Activated T-cell treated with anti-CD3 and anti-CD28 coated beads, Interleukin-2, amount 50 U/mL, for 24 hours (primary cell): ENCODE data around the gene EPHB3.

Source experiments
- DNase-seq: peaks from one replicate; pipeline ENCODE4 v3.0.0-alpha.2; 2020
- H3K27ac Mint-ChIP-seq: 2 replicates; pipeline ENCODE4 v1.8.0; 2020; ENCODE audit warnings: mild to moderate bottlenecking, mixed read lengths
- H3K27me3 Mint-ChIP-seq: 2 replicates; pipeline ENCODE4 v1.8.0; 2020; ENCODE audit warnings: mixed read lengths
- H3K36me3 Mint-ChIP-seq: 2 replicates; pipeline ENCODE4 v1.8.0; 2020; ENCODE audit warnings: low read depth, mixed read lengths
- H3K4me1 Mint-ChIP-seq: 2 replicates; pipeline ENCODE4 v1.8.0; 2020; ENCODE audit warnings: low read depth, mixed read lengths
- H3K4me3 Mint-ChIP-seq: 2 replicates; pipeline ENCODE4 v1.8.0; 2020; ENCODE audit warnings: mild to moderate bottlenecking, moderate library complexity, mixed read lengths
- H3K9me3 Mint-ChIP-seq: 2 replicates; pipeline ENCODE4 v1.8.0; 2020; ENCODE audit warnings: mixed read lengths

EPHB3 gene

GRCh38 chr3:184577546-184577945, 16.0 kb downstream of the EPHB3 start:
- Mint-ChIP-seq H3K36me3 (no peaks in the 10 kb centered on the region), H3K27ac (no peak overlapping the region), H3K4me1 (no peaks in the 10 kb centered on the region), H3K4me3 (no peak overlapping the region), H3K27me3 (peaks cover 10% of the 10 kb centered on the region), H3K9me3 (no peaks in the 10 kb centered on the region)
- DNase-seq: no peak

GRCh38 chr3:184578218-184578617, 16.6 kb downstream of the EPHB3 start:
- Mint-ChIP-seq H3K4me3 (no peak overlapping the region), H3K36me3 (no peaks in the 10 kb centered on the region), H3K27me3 (peaks cover 16% of the 10 kb centered on the region)

GRCh38 chr3:184578822-184579221, 17.2 kb downstream of the EPHB3 start:
- no peaks in the 10 kb centered on the region for H3K36me3 Mint-ChIP-seq
- no peak overlapping the region for H3K4me3 Mint-ChIP-seq
- DNase-seq: no peak
- no peak overlapping the region for H3K27ac Mint-ChIP-seq
- H3K4me1 Mint-ChIP-seq: peaks cover 3% of the 10 kb centered on the region
- H3K9me3 Mint-ChIP-seq: no peaks in the 10 kb centered on the region
- H3K27me3 Mint-ChIP-seq: peaks cover 16% of the 10 kb centered on the region

More at GRCh38 chr3:184578218-184578617, 16.6 kb downstream of the EPHB3 start:
- no peaks in the 10 kb centered on the region for H3K9me3 Mint-ChIP-seq
- peaks cover 3% of the 10 kb centered on the region for H3K4me1 Mint-ChIP-seq
- no peak for DNase-seq
- H3K27ac Mint-ChIP-seq: no peak overlapping the region

DNA sequence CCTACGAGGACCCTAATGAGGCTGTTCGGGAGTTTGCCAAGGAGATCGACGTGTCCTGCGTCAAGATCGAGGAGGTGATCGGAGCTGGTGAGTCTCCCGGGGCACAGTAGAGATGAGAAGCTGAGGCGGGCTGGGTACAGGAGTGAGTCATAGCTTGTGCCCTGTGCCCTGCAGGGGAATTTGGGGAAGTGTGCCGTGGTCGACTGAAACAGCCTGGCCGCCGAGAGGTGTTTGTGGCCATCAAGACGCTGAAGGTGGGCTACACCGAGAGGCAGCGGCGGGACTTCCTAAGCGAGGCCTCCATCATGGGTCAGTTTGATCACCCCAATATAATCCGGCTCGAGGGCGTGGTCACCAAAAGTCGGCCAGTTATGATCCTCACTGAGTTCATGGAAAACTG, 17.9 kb downstream of the EPHB3 start:
- no peak for DNase-seq
- Mint-ChIP-seq H3K27me3 (peaks cover 22% of the 10 kb centered on the region), H3K27ac (no peak overlapping the region)

DNA sequence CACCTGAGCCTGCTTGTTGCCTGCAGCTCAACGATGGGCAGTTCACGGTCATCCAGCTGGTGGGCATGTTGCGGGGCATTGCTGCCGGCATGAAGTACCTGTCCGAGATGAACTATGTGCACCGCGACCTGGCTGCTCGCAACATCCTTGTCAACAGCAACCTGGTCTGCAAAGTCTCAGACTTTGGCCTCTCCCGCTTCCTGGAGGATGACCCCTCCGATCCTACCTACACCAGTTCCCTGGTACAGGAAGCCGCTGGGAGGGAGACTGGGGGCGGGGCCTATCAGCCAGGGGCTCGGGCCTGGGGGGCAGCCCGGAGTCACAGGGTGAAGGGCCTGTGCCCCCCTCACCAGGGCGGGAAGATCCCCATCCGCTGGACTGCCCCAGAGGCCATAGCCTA, 18.8 kb downstream of the EPHB3 start:
- Mint-ChIP-seq H3K9me3 (no peaks in the 10 kb centered on the region), H3K4me3 (no peak overlapping the region), H3K27me3 (peaks cover 26% of the 10 kb centered on the region), H3K4me1 (peaks cover 3% of the 10 kb centered on the region), H3K27ac (no peak overlapping the region), H3K36me3 (no peaks in the 10 kb centered on the region)
- DNase-seq: no peak

More for the DNA sequence above, 17.9 kb downstream of the EPHB3 start:
- H3K36me3 Mint-ChIP-seq: no peaks in the 10 kb centered on the region
- peaks cover 3% of the 10 kb centered on the region for H3K4me1 Mint-ChIP-seq
- H3K9me3 Mint-ChIP-seq: no peaks in the 10 kb centered on the region
- H3K4me3 Mint-ChIP-seq: no peak overlapping the region

DNA sequence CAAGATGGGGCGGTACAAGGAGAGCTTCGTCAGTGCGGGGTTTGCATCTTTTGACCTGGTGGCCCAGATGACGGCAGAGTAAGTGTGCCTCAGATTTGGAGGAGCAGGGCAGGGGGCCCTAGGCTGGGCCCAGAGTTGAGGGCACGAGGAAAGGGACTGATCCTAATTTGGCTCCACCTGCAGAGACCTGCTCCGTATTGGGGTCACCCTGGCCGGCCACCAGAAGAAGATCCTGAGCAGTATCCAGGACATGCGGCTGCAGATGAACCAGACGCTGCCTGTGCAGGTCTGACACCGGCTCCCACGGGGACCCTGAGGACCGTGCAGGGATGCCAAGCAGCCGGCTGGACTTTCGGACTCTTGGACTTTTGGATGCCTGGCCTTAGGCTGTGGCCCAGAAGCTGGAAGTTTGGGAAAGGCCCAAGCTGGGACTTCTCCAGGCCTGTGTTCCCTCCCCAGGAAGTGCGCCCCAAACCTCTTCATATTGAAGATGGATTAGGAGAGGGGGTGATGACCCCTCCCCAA, 19.8 kb downstream of the EPHB3 start:
- Mint-ChIP-seq H3K27me3 (peaks cover 26% of the 10 kb centered on the region), H3K4me1 (peaks cover 3% of the 10 kb centered on the region), H3K4me3 (no peak overlapping the region), H3K9me3 (no peaks in the 10 kb centered on the region), H3K27ac (no peak overlapping the region), H3K36me3 (no peaks in the 10 kb centered on the region)
- DNase-seq: no peak

GRCh38 chr3:184582646-184583577, 21.3 kb downstream of the EPHB3 start:
- Mint-ChIP-seq H3K4me3 (peak overlapping the region; percentile 40), H3K36me3 (no peaks in the 10 kb centered on the region), H3K4me1 (peaks cover 3% of the 10 kb centered on the region), H3K9me3 (no peaks in the 10 kb centered on the region), H3K27me3 (peaks cover 31% of the 10 kb centered on the region), H3K27ac (no peak overlapping the region)
- DNase-seq: no peak

DNA sequence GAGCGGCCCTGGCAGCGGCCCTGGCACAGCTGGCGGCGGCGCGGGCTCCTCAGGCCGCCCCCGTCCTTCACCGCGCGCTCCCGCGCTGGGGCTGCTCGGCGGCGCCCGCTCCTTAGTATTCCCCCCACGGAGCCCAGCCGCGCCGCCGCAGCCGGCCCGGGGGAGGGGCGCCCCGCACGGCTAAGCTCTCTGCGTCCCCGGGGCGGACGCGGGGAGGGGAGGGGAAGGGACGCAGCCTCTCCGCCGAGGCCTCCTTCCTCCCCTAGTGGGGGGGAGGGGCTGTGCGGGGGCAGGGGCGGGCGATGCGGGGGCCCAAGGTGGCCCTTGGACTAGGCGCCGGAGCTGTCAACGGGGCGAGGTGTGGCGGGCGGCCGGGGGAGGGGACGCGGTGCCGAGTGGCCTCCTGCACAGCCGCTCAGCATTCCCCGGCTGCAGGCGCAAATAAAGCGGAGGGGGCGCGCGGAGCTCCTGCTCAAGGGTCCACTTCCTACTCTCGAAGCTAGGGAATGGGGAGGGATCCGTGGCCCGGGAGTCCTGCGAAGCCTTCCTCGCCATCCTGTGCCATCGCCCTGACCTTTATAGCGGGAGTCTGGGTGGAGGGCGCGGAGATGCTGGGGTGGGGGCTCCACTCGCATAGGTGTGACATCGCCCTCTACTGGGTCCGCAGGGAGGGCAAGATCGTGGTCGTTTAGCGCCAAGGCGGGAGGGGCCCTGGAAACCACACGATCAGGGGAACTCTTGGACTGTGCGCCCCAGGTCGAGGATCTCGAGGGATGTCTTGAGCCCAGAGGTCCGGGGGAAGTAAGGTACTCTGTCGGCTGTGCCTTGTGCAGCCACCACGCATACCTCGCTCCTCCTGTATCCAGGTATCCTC, 22.2 kb downstream of the EPHB3 start:
- Mint-ChIP-seq H3K27me3 (peaks cover 31% of the 10 kb centered on the region), H3K4me3 (peak overlapping the region; percentile 26)
- no peak for DNase-seq

GRCh38 chr3:184584464-184584891, 22.9 kb downstream of the EPHB3 start:
- H3K27me3 Mint-ChIP-seq: peaks cover 31% of the 10 kb centered on the region
- no peaks in the 10 kb centered on the region for H3K36me3 Mint-ChIP-seq
- no peak overlapping the region for H3K4me3 Mint-ChIP-seq
- no peak overlapping the region for H3K27ac Mint-ChIP-seq
- peaks cover 3% of the 10 kb centered on the region for H3K4me1 Mint-ChIP-seq
- H3K9me3 Mint-ChIP-seq: no peaks in the 10 kb centered on the region
- DNase-seq: no peak

More for the DNA sequence above, 22.2 kb downstream of the EPHB3 start:
- peaks cover 3% of the 10 kb centered on the region for H3K4me1 Mint-ChIP-seq
- H3K36me3 Mint-ChIP-seq: no peaks in the 10 kb centered on the region
- H3K27ac Mint-ChIP-seq: no peak overlapping the region
- no peaks in the 10 kb centered on the region for H3K9me3 Mint-ChIP-seq

- H3K9me3 Mint-ChIP-seq: no peaks in the 10 kb centered on the region
- H3K27ac Mint-ChIP-seq: no peak overlapping the region
- no peak for DNase-seq
Observed at GRCh38 chr3:184585545-184585944, 24.0 kb downstream of the EPHB3 start.

GRCh38 chr3:184586851-184587250, 25.3 kb downstream of the EPHB3 start:
- peaks cover 3% of the 10 kb centered on the region for H3K4me1 Mint-ChIP-seq
- no peak for DNase-seq

More at GRCh38 chr3:184585545-184585944, 24.0 kb downstream of the EPHB3 start:
- no peak overlapping the region for H3K4me3 Mint-ChIP-seq
- H3K4me1 Mint-ChIP-seq: peaks cover 3% of the 10 kb centered on the region
- no peaks in the 10 kb centered on the region for H3K36me3 Mint-ChIP-seq
- H3K27me3 Mint-ChIP-seq: peaks cover 31% of the 10 kb centered on the region

DNA sequence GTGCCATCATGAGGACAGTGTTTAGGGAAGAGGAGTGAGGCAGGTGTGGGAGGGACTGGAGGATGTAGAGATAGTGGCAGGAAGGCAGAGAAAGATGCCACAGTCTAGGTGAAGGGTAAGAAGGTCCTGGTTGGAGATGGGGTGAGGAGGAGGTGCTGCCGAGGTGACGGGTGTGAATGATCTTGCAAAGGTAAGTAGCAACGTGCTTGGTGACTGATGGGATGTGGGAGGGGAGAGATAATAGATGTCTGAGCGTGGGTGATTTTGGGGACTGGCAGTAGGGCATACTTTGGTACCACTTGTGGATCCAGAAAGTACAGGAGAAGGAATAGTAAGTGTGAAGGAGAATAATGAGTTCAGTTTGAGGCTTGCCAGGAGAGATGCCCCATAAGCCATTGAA, 27.2 kb downstream of the EPHB3 start:
- no peak for DNase-seq
- Mint-ChIP-seq H3K27ac (no peak overlapping the region), H3K4me1 (no peaks in the 10 kb centered on the region), H3K9me3 (no peaks in the 10 kb centered on the region), H3K4me3 (no peak overlapping the region), H3K36me3 (no peaks in the 10 kb centered on the region), H3K27me3 (peaks cover 15% of the 10 kb centered on the region)

More at GRCh38 chr3:184586851-184587250, 25.3 kb downstream of the EPHB3 start:
- H3K27ac Mint-ChIP-seq: no peak overlapping the region
- no peaks in the 10 kb centered on the region for H3K36me3 Mint-ChIP-seq
- H3K27me3 Mint-ChIP-seq: peaks cover 28% of the 10 kb centered on the region
- H3K4me3 Mint-ChIP-seq: no peak overlapping the region
- no peaks in the 10 kb centered on the region for H3K9me3 Mint-ChIP-seq

DNA sequence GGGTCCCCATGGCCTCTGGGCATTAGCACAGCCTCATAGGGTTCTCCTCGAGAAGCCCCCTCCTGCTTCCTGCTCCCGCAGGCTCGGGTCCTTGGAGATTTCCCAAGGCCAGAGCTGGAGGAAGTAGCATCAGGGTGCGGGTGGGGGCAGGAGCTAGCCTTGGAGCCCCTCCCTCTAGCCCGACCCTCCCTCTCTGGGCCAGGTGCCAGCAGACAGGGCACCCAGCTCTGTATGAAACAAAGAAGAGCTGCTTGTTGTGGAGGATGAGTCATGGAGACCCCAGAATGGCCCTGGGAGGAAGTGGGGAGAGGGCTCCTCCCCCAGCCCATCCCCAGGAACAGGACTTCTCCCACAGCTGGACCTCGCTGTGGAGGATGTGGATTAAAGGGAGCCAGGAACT, 29.2 kb downstream of the EPHB3 start:
- no peaks in the 10 kb centered on the region for H3K9me3 Mint-ChIP-seq
- no peak overlapping the region for H3K27ac Mint-ChIP-seq
- DNase-seq: no peak
- no peaks in the 10 kb centered on the region for H3K36me3 Mint-ChIP-seq
- no peak overlapping the region for H3K4me3 Mint-ChIP-seq
- peaks cover 5% of the 10 kb centered on the region for H3K27me3 Mint-ChIP-seq
- H3K4me1 Mint-ChIP-seq: no peaks in the 10 kb centered on the region

GRCh38 chr3:184591789-184592188, 30.2 kb downstream of the EPHB3 start:
- H3K4me3 Mint-ChIP-seq: no peak overlapping the region
- no peaks in the 10 kb centered on the region for H3K36me3 Mint-ChIP-seq
- H3K9me3 Mint-ChIP-seq: no peaks in the 10 kb centered on the region
- H3K4me1 Mint-ChIP-seq: no peaks in the 10 kb centered on the region
- peaks cover 3% of the 10 kb centered on the region for H3K27me3 Mint-ChIP-seq
- no peak overlapping the region for H3K27ac Mint-ChIP-seq
- no peak for DNase-seq
